GM19240 (cell line): ENCODE measurements around the gene EPHA8.

Experiments used
- DNase-seq: peaks from one replicate; pipeline ENCODE4 v3.0.0; 2011; ENCODE audit warnings: low spot score; ENCODE audit not compliant: insufficient read length

EPHA8 gene

DNA sequence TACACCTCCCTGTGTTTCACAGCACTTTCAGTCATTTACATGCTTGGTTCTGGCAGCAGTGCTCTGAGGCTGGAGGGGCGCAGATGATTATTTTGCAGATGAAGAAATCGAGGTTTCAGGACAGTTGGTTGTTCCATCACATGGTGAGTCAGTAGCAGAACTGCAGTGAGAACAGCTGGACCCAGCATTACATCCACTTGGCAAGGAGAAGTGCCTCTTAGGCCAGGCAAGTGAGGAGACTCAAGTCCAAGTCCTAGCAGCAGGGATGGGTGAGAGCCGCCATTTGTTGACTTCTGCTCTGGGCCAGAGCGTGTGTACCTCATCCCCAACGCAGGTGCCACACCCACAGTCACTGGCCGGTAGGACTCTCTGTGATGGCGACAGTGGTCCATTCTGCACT lies 26.8 kb upstream of the EPHA8 start:
- DNase-seq, result no peak

- no peak for DNase-seq
Observed at GRCh38 chr1:22537441-22538139, 25.7 kb upstream of the EPHA8 start.

GRCh38 chr1:22539510-22540118 lies 23.7 kb upstream of the EPHA8 start:
- DNase-seq, result no peak

DNA sequence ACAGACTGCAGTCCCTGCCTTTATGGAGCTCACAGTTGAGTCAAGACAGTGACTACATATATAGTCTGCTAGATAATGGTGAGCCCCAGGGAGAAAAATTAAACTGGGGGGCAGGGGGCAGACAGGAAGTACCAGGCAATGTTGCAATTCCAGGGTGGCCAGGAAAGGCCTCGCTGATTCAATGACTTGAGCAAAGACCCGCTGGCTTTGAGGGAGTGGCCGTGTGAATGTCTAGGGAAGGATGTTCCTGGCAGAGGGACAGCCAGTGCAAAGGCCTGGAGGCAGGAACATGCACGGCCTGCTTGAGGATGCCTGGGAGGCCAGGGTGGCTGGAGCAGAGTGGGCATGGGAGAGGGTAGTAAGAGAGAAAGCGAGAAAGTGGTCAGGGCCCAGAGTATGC lies 23.0 kb upstream of the EPHA8 start:
- no peak for DNase-seq

DNA sequence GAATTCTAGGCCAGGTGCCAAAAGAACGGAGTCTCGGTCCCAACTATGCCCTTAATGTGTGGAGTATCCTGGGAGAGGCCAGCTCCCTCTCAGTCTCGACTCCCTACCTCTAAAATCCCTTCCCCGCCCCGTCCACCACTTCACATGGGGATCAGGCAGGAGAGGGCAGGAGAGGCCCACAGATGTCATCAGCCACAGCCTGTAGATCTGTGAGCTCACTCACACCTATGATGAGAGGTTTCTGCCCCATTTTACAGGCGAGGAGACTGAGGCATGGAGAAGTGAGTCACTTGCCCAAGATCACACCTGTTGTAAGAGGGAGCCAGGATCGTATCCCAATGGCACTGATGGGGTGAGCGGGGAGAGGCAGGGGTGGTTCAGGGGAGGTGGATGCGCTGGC lies 20.4 kb upstream of the EPHA8 start:
- DNase-seq, result no peak

DNA sequence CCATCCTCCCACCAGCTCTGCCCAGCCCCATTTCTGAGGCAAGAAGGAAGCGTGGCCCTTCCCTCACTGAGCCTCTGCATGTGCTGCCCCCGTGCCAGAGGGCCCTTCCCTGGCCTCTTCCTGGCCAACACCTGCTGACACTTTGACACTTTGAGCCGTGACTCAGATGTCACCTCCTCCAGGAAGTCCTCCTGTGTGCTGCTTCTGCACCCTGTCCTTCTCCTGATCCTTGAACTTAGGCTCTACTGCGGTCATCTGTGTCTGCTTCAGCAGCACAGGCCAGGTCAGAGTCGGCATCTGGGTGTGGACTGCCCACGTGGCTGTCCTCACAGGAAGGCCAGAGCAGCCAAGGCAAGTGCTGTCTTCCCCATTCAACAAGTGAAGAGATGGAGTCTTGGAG lies 19.6 kb upstream of the EPHA8 start:
- DNase-seq, result no peak

DNA sequence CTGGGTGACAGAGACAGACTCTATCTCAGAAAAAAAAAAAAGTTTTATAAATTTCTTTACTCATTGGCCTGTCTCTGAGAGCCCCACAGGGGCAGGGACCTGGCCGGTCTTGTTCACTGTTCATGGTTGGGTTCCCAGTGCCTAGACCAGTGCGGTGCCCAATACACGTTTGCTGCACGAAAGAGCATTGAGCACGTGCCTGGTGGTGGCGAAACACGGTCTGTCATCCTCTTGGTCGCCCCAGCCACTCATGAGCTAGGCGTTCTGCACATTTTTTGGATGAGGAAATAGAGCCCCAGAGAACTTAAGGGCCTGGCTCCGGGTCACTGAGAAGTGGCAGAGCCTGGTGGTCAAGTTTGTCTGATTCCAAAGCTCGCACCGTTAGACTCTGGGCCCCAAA lies 18.7 kb upstream of the EPHA8 start:
- no peak for DNase-seq

- no peak for DNase-seq
Observed at GRCh38 chr1:22545141-22545540, 18.1 kb upstream of the EPHA8 start.

DNA sequence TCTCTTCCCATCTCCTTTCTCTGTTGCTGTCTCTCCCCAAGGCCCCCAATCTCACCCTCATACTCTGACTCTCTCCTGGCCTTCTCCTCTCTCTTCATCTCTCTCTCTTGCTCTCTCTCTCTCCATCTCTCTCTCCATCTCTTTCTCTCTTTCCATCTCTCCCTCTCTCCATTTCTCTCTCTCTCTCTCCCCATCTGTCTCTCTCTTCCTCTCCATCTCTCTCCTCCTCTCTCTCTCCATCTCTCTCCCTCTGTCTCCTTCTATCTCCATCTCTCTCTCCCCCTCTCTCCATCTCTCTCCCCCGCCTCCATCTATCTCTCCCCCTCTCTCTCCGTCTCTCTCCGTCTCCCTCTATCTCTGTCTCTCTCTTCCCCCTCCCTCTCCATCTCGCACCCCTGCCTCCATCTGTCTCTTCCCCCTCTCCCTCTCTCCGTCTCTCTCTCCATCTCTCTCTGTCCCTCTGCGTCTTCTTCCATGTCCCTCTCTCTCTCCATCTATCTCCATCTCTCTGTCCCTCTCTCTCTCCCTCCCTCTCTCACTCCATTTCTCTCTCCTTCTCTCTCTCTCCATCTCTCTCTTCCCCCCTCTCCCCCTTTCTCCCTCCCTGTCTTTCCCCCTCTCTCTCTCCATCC lies 16.0 kb upstream of the EPHA8 start:
- no peak for DNase-seq

DNA sequence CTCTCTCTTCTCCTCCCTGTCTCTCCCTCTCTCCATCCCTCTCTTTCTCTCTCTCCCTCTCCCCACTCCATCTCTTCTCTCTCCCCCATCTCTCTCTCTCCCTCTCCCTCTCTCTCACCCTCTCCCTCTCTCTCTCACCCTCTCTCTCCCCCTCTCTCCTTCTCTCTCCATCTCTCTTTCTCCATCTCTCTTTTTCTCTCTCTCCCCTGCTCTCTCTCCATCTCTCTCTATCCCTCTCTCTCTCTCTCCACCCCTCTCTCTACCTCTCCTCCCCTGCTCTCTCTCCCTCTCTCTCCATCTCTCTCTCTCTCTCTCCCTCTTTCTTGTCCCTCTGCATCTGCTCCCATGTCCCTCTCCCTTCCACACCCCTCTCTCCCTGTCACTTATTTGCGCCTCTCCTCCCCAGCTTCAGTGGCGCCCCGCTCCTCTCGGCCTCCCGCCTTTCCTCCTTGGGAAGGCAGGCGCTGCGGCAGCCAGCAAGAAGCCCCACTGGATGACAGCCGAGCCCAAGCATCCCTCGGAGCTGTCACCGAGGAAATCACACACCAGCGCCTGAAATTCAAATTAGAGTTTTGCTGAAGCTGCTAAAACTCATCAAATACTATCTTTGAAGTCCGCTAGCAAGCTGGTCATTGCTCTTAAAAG lies 15.3 kb upstream of the EPHA8 start:
- no peak for DNase-seq

DNA sequence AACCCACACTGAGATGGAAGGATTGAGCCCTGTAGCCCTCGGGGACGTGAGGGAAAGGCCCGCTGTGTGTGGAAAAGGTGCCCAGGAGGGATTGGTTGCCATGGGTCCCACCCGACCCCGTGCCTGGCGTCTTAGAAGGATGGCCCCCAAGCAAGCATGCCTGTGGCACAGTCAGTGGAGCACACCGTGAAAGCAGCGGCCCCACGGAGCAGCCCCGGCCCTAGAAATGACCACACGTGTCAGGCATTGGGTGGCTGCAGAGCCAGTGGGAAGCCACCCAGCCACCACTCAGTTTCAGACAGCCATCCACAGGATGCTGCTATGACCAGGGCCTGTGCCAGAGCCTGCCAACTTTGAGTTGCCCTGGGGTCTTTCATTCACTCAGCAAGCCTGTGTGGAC lies 13.3 kb upstream of the EPHA8 start:
- DNase-seq, result no peak

GRCh38 chr1:22551591-22551990 lies 11.7 kb upstream of the EPHA8 start:
- DNase-seq, result no peak

DNA sequence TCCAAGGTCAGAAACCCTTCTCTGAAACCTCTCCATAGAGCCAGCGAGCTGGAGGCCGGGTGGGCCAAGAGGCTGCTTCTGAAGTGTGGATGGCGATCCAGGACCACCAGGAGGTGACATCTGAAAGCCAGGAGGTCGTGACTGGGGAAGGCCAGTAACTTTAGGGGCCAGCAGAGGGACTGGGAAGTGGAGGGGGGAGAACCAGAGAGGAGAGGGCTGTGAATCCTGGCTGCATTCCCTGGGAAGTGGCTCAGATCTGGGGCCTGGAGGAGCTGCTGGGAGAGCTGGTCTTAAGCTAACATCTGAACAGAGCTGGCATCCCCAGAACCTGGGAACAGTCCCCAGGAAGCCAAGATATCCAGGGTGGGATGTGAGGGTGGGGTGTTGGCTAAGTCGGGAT lies 11.3 kb upstream of the EPHA8 start:
- no peak for DNase-seq

DNA sequence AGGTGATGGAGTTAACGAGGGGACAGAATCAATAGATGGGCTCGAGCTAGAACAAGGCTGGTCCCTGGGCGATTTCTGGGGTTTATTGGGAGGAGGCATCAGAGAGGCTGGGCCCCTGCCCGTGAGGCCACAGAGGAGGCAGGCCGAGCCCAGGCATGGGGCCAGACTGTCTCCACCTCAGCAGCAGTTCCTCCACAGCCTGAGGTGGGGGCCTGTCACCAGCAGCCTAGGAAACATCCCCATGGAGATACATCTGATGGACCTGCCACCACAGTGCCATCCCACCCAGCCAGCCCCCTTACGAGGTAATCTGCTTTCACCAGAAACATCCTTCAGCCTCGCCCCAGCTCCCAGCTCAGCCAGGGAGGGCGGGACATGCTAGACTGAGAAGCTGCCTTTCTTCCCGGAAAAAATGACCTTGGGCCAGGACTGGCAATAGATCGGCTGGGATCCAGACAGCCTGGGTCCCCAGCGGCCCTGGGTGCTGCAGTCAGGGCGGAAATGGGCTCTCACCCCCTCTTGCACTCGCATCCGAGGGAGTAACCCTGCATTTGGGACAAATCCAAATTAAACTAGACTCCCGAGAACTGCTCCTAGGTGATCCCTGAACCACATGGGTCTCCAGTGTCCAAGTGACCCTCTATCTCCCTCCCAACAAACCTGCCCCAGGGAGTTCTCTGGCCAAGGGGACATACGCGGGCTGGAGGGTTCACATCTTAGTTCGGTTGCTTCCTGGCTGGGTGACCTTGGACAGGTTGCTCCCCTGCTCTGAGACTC lies 10.0 kb upstream of the EPHA8 start:
- DNase-seq, result no peak

- DNase-seq, result no peak
Observed at GRCh38 chr1:22553991-22554522, 9.2 kb upstream of the EPHA8 start.

- no peak for DNase-seq
Observed at GRCh38 chr1:22555371-22555656, 8.0 kb upstream of the EPHA8 start.

DNA sequence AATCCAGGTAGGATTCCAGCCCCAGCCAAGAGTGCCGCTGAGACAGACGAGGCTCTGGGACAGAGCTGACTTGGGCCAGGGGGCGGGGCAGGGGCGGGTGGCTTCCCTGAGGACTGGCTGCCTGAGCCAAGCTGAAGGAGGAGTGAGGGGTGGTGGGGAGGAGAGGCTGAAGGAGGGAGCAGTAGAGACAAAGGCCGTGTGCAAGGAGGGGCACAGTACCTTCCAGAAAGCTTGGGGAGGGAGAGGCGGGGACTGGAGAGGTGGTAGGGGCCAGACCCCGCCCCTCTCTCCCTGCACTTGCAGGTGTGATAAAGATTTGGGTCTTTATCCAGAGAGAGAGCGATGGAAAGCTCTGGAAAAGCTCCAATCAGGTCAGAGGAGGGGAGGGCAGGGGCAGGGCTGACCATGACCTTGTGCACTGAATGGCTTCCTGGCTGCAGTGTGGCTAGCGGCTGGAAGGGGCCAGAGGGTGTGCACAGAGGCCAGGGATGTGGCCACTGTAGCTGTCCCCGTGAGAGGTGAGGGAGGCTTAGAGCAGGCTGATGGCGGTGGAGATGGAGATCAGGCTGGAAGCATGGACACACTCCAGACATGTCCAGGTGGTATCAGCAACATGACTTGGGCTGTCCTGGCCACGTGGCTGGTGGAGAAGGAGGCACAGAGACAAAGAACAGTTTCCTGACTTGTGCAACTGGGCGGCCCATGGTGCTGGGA lies 6.7 kb upstream of the EPHA8 start:
- DNase-seq, result no peak

GRCh38 chr1:22557341-22557950 lies 5.8 kb upstream of the EPHA8 start:
- DNase-seq, result no peak

DNA sequence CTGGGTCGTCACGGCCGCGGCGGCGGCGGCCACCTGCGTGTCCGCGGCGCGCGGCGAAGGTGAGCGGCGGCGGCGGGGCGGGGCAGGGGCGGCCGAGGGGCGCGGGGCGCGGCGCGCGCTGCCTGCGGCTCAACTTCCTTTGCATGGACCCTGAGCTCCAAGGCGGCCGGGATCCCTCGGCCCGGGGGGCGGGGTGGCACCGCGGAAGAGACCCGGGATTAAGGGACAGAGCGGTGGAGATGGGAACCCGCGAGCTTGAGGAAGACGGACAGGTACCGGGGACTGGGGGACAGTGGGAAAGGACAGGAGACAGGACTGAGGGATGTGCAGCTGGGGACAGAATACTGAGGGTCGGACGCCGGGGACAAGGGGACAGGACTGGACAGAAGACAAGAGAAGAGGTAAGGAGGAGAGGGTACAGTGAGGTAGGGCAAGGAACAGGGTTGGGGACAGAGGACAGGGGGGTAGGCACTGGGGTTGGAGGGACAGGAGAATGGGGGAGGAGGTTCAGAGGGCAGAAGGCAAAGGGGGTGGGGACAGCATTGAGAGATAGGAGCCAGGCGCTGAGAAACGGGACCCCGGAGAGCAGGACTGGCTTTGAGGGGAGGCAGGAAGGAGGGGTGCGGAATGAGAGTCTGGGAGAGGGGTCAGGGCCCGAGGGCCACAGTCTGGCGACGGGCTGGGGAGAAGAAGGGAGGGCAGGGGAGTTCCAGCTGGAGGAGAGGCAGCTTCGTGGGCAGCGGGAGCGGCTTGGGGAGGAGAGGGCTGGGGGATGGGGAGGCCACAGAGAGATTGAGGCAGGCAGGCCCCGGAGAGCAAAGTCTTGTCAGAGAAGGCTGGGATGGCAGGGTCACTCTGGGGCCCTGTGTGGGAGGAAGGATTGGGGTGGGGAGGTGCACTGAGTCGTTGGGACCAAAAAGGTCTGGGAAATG lies 648 bp downstream of the EPHA8 start:
- DNase-seq, result no peak

GRCh38 chr1:22566161-22566560 lies 2.9 kb downstream of the EPHA8 start:
- no peak for DNase-seq
